Activated CD4-positive, CD25-positive, alpha-beta regulatory T cell treated with anti-CD3 and anti-CD28 coated beads, Interleukin-2, amount 50 U/mL, for 24 hours (primary cell): ENCODE results near the gene ARFIP1.
"Not testable (repeated sequence)": the region's sequence is repeated elsewhere in the genome, so short reads cannot be mapped to it uniquely, and the experiment has no call there.

ENCODE experiments used
- ATAC-seq, 2 donors: fragments of 150-1000 bp; cut with Tn5 transposase; one replicate each; pipeline ENCODE4 v1.10.0; 2021; ENCODE audit warnings: mild to moderate bottlenecking in 1 of 2, moderate library complexity in 1 of 2

Gene ARFIP1

DNA sequence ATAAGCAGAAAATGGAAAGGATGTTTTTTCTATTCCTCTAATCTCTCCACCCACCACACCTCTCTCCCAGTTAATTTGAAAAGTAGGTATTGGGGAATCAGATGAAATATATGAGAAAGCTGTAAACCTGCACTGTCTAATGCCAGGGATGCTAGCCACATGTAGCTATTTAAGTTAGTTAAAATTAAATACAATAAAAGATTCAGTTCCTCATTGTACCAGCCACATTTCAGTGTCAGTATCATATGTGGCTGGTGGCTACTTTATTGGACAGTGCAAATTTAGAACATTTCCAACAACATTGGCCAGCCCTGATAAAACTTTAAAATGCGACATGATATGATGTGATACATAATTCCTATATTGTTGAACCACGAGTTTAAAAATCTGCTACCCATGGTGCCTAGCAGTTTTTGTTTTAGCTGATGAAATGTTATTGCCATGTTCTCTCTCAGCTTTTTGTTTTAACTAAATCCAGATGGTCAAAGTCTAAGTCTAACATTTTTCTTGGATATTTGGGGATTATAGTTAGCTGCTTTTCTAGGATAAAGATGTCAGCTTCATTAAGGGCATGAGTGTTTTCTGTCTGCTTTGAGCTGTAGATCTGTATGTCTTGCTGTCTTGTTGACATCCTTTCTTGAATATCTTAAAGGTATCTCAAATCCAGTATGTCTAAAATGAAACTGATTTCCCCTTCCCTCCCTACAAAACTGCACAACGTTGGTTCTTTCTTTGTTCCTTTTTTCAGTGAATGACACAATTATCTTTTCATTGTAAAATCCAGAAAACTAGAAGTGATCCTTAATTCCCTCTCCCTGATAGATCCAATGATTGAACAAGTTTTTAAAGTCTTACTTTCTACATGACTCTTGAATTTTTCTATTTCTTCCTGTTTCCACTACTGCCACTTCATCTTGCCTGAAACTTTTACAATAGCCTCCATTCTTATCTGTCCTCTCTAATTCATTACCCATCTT is 6.2 kb downstream of the ARFIP1 start:
- no peak for ATAC-seq

DNA sequence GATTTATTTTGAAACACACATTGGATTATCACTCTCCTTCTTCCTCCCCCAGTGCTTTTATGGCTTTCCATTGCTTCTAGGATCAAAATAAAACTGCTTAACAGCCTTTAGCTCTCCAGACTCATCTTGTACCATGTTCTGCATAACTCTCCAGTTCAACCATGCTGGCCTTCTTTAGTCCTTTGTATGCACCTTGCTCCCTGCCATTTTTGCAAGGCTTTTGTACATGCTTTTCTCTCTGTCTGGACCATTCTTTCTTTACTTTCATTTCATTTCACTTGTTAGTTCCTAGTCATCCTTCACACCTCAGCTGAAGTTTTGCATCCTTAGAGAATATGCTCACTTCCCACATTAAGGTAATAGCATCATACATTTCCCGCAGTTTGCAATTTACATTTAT is 6.9 kb downstream of the ARFIP1 start:
- ATAC-seq: no peak

DNA sequence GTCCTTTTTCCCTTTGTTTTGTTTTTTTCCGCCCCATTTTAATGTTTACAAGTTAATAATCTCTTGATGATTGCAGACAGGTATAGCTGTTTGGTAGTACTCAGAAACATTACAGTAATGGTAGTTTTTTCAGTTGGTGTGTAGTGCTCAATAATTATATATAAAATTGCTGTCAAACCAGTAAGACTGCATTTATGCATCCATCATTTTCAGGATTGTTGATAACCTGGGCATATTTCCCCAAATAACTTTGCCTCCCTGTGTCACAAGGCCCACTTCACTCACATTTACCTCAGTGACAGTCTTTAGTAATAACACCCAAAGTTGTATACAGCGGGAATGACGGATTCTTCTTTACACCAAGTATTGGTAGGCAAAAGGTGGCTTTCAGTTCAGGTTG is 16.1 kb downstream of the ARFIP1 start:
- no peak for ATAC-seq

DNA sequence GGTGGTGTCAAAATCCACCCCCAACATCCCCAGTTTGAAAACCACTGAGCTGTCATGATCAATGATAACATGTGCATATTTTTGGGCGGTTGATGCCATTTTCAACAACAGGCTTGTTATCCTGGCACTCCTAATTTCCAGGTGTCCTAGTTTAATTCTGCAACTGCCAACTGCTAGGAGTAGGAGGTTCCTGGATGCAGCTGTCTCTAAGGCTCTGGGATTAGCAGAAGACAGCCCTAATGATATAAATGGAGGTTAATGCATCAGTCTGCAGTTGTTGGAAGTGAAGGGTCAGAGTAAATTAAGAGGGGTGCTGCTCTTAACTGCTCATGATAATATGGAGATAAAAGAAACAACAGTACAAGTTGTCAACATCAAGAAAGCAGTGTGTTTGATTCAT is 23.8 kb downstream of the ARFIP1 start:
- ATAC-seq: no peak

- ATAC-seq: no peak
These were observed 25.4 kb downstream of the ARFIP1 start for GRCh38 chr4:152805071-152805650.

- no peak for ATAC-seq
These were observed 26.1 kb downstream of the ARFIP1 start for GRCh38 chr4:152805818-152806217.

GRCh38 chr4:152806501-152807125 is 26.9 kb downstream of the ARFIP1 start:
- no peak for ATAC-seq

DNA sequence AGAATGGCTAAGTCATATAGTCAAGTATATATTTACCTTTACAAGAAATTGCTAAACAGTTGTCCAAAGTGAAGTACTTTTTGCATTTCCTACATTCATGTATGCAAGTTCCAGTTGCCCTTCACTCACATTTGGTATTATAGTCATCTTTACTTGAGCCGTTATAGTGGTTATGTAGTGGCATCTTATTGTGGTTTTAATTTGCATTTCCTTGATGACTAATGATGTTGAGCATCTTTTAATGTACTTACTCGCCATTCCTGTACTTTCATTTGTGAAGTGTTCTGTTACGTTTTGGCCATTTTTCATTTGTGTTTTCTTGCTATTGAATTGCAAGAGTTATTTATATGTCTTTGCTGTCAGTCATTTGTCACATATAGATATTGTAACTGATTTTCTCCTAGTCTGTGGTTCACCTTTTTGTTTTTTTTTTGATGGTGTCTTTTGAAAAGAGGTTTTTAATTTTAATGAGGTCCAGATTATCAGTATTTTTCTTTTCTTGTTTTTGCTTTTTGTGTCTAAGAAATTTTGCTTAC is 27.6 kb downstream of the ARFIP1 start:
- peak; percentile 64 to 78 for ATAC-seq

- ATAC-seq: no peak
These were observed 28.9 kb downstream of the ARFIP1 start for GRCh38 chr4:152808670-152809069.

DNA sequence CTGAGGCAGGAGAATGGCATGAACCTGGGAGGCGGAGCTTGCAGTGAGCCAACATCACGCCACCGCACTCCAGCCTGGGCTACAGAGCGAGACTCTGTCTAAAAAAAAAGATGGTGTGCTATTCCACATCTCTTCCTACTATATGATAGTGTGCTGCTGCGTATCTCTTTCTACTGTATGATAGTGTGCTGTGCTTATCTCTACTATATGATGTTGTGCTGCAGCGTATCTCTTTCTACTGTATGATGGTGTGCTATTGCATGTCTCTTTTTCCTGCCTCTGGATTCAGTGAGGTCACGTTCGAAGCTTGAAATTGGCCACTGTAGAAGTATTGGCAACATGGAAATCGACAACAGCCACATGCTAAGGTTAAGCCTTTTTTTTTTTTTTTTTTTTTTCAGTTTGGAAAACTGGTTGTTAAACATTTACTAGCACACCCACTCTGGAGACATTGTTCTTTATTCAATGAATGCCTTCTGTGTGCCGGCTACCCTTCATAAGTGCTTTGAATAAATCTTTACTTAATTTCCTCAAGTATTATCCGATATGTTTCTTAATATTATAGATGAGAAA is 31.0 kb downstream of the ARFIP1 start:
- ATAC-seq: no peak

GRCh38 chr4:152815078-152815477 is 35.3 kb downstream of the ARFIP1 start:
- ATAC-seq: no peak

DNA sequence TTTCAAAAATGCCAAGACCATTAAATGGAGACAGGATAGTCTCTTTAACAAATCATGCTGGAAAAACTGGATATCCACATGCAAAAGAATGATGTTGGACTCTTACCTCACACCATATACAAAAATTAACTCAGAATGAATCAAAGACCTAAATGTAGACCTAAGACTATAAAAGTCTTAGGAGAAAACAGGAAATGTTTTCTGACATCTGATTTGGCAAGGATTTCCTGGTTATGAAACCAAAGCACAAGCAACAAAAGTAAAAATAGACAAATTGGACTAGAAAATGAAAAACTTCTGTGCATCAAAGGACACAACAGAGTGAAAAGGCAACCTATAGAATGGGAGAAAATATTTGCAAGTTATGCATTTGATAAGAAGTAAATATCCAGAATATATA is 37.6 kb downstream of the ARFIP1 start:
- no peak for ATAC-seq

GRCh38 chr4:152819026-152819645 is 39.4 kb downstream of the ARFIP1 start:
- no peak for ATAC-seq

DNA sequence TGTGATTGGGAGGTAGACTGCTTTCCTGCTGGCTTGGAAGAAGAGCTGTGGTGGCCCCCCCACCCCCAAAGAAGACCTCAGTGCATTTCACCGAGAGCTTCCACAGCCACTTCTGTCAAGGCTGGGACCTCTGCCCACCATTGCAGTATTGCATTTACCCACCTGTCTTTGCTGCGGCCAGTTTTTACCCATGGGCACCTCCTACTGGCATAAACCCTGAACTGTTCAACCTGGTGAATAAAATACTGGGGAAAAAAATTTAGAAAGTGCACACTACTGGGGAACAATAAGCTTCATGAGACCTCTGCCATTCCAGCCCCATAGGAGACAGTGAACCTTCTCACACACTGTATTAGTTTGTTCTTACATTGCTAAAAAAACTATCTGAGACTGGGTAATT is 40.3 kb downstream of the ARFIP1 start:
- no peak for ATAC-seq

GRCh38 chr4:152822323-152822722 is 42.6 kb downstream of the ARFIP1 start:
- ATAC-seq: no peak

DNA sequence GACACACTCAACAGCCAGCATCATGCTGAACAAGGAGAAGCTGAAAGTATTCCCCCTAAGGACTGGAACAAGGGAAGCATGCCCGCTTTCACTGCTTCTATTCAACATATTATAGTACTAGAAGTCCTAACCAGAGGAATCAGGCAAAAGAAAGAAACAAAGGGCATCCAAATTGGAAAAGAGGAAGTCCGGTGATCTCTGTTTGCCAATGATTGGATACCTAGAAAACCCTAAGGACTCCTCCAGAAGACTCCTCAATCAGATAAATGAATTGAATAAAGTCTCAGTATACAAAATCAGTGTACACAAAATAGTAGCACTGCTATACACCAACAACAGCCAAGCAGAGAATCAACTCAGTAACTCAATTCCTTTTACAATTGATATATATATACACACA is 44.8 kb downstream of the ARFIP1 start:
- no peak for ATAC-seq

GRCh38 chr4:152825336-152825735 is 45.6 kb downstream of the ARFIP1 start:
- no peak for ATAC-seq

DNA sequence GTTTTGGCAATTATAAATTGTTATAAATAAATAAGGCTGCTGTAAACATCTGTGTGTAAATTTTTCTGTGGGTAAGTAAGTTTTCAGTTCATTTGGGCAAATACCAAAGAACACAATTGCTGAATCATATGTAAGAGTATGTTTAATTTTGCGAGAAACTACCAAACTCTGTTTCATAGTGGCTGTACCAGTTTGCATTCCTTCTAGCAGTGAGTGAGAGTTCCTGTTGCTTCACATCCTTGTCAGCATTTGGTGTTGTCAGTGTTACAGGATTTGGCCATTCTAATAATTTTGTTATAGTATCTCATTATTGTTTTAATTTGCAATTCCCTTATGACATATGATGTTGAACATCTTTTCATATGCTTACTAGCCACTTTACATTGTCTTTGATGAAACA is 48.4 kb downstream of the ARFIP1 start:
- no peak for ATAC-seq

GRCh38 chr4:152831416-152831815 is 51.7 kb downstream of the ARFIP1 start:
- no peak for ATAC-seq

DNA sequence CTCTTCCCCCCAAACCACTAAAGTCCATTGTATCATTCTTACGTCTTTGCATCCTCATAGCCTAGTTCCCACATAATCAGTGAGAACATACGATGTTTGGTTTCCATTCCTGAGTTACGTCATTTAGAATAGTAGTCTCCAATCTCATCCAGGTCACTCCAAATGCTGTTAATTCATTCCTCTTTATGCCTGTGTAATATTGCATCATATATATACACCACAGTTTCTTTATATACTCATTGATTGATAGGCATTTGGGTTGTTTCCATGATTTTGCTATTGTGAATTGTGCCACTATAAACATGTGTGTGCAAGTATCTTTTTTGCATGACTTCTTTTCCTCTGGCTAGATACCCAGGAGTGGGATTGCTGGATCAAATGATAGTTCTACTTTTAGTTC is 57.2 kb downstream of the ARFIP1 start:
- no peak for ATAC-seq

- ATAC-seq: not testable (repeated sequence)
These were observed 60.0 kb downstream of the ARFIP1 start for GRCh38 chr4:152839729-152840128.

DNA sequence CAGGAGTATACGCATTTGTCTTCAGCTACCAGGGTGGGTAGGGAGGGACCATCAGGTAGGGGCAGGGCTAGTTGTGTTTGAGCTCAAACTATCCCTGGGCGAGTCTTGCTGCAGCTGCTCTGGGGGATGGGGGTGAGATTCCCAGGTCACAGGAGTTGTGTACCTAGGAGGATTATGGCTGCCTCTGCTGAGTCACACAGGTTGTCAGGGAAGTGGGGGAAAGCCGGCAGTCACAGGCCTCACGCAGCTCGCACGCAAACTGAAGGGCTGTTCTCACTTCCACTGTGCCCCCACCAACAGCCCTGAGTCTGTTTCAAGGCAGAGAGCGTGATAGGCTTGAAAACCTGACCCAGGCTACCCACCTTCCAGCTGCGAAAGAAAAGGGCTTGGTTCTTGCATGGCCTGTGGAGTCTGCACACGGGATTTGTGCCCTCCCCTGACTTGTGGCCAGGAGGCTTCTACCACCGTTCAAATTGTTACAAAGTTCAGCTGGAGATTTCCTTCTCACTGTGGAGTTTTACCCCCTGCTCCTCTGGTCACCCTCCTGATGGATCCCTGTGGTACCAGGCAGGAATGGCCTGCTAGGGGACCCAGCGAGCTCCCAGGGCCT is 63.8 kb downstream of the ARFIP1 start:
- ATAC-seq: no peak
